Subcutaneous abdominal adipose tissue (tissue), 5 donors: Measurements from ENCODE around the gene GALNT1.

Experiments used
- H3K27ac ChIP-seq: one replicate; pipeline ENCODE4 v1.7.0; 2013; ENCODE audit warnings: low read depth, mild to moderate bottlenecking, inconsistent platforms, low read length, moderate library complexity
- H3K27me3 ChIP-seq, 5 donors: one replicate each; pipeline ENCODE4 v1.7.0; 2013; ENCODE audit warnings: low read length in 5 of 5, inconsistent platforms in 1 of 5; ENCODE audit not compliant: control insufficient read depth in 5 of 5, insufficient read depth in 4 of 5
- H3K36me3 ChIP-seq, 5 donors: one replicate each; pipeline ENCODE4 v1.7.0; 2013; ENCODE audit warnings: low read length in 5 of 5; ENCODE audit not compliant: control insufficient read depth in 5 of 5, insufficient read depth in 5 of 5
- H3K4me1 ChIP-seq, 5 donors: one replicate each; pipeline ENCODE4 v1.7.0; 2013; ENCODE audit warnings: low read length in 5 of 5, mild to moderate bottlenecking in 3 of 5, moderate library complexity in 1 of 5; ENCODE audit not compliant: control insufficient read depth in 5 of 5, insufficient read depth in 5 of 5
- H3K4me3 ChIP-seq, 5 donors: one replicate each; pipeline ENCODE4 v1.7.0; 2013; ENCODE audit warnings: low read length in 5 of 5, low read depth in 1 of 5
- H3K9ac ChIP-seq, 5 donors: one replicate each; pipeline ENCODE4 v1.7.0; 2013; ENCODE audit warnings: low read length in 5 of 5, mild to moderate bottlenecking in 4 of 5, moderate library complexity in 3 of 5
- H3K9me3 ChIP-seq, 5 donors: one replicate each; pipeline ENCODE4 v1.7.0; 2013; ENCODE audit warnings: low read length in 5 of 5; ENCODE audit not compliant: control insufficient read depth in 5 of 5
- donor health status: healthy.
- donor health status: healthy.
- donor health status: healthy.
- donor health status: healthy.
- donor health status: healthy.

Gene GALNT1

DNA sequence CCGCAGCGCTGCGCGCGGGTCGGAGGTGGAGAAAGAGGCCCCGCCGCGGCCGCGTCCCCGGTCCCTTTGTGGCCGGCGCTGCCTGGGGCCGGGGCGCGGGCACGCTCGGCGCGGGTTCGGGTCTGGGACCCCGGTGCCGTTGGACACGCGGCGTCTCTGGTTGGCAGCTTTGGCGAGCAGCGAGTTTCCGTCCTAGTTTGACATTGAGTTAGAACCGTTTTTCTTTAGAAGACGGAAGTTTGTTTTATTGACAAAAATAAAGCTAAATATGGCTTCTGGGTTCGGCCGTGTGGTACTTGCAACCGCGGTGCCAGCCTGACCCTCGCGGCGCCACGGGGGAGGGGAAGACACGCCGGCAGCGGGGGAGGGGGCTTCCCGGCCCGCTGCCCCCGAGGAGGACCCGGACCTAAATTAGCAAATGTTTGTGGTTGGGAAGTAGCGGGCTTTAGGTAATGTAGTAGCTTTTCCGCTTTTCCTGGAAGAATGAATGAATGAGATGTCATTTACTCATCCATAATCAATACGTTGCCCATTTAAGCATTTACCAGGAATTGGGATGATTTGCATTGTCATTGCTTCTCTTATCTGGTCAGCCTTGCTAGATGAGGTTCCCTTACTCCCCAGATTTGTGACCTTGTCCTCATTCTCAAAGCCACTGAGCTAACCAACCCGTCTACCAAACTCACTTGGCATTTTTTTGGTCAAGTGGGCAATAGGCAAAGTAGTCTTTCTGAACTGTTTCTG lies 530 bp downstream of the GALNT1 start:
- Histone ChIP-seq H3K36me3 (no peaks in the 10 kb centered on the region), H3K9ac (peak overlapping the region; percentile 42 to 91 (median 86)), H3K27ac (peak overlapping the region; percentile 49), H3K4me3 (peak overlapping the region; percentile 79 to 82 (median 80)), H3K27me3 (no peaks in the 10 kb centered on the region), H3K4me1 (peaks cover 0 to 30% (median 26%) of the 10 kb centered on the region in 5 donors), H3K9me3 (no peaks in the 10 kb centered on the region)

GRCh38 chr18:35582899-35583558 lies 1.5 kb downstream of the GALNT1 start:
- H3K27me3 ChIP-seq, result no peaks in the 10 kb centered on the region
- peaks cover 0 to 28% (median 26%) of the 10 kb centered on the region in 5 donors for H3K4me1 ChIP-seq
- peaks cover 0 to 5% (median 3%) of the 10 kb centered on the region in 5 donors for H3K9me3 ChIP-seq
- H3K36me3 ChIP-seq, result peaks cover 0 to 5% (median 0%) of the 10 kb centered on the region in 5 donors
- no peak overlapping the region for H3K27ac ChIP-seq
- peak overlapping the region in 3 of 5 donors; percentile 8 to 87 (median 86) for H3K9ac ChIP-seq
- peak overlapping the region; percentile 79 to 82 (median 80) for H3K4me3 ChIP-seq

- Histone ChIP-seq H3K9ac (no peak overlapping the region), H3K4me3 (no peak overlapping the region), H3K27ac (no peak overlapping the region), H3K4me1 (peaks cover 0 to 28% (median 20%) of the 10 kb centered on the region in 5 donors), H3K36me3 (peaks cover 0 to 5% (median 0%) of the 10 kb centered on the region in 5 donors), H3K27me3 (no peaks in the 10 kb centered on the region), H3K9me3 (peaks cover 0 to 11% (median 10%) of the 10 kb centered on the region in 5 donors)
Observed at GRCh38 chr18:35584735-35585134, 3.2 kb downstream of the GALNT1 start.

DNA sequence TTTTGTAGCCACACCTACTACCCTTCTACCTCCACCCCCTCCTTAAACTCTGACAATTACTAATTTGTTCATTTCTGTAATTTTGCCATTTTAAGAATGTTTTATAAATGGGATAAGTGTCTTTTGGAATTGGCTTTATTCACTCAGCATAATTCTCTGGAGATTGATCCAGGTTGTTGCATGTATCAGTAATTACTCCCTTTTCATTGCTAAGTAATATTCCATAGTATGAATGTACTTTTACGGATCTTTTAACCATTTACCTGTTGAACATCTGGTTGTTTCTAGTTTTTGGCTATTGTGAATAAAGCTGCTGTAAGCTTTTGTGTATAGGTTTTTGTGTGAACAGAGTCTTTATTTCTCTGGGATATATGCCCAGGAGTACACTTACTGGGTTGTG lies 4.1 kb downstream of the GALNT1 start:
- Histone ChIP-seq H3K27me3 (no peaks in the 10 kb centered on the region), H3K9me3 (peaks cover 0 to 11% (median 10%) of the 10 kb centered on the region in 5 donors), H3K4me1 (peaks cover 0 to 25% (median 16%) of the 10 kb centered on the region in 5 donors), H3K27ac (no peak overlapping the region), H3K4me3 (no peak overlapping the region), H3K9ac (no peak overlapping the region), H3K36me3 (peaks cover 0 to 5% (median 0%) of the 10 kb centered on the region in 5 donors)

GRCh38 chr18:35588122-35588521 lies 6.6 kb downstream of the GALNT1 start:
- Histone ChIP-seq H3K27ac (no peak overlapping the region), H3K9me3 (peaks cover 0 to 11% (median 10%) of the 10 kb centered on the region in 5 donors), H3K4me1 (peaks cover 2 to 30% (median 21%) of the 10 kb centered on the region in 5 donors), H3K36me3 (peaks cover 0 to 5% (median 0%) of the 10 kb centered on the region in 5 donors), H3K27me3 (no peaks in the 10 kb centered on the region), H3K9ac (no peak overlapping the region), H3K4me3 (no peak overlapping the region)

DNA sequence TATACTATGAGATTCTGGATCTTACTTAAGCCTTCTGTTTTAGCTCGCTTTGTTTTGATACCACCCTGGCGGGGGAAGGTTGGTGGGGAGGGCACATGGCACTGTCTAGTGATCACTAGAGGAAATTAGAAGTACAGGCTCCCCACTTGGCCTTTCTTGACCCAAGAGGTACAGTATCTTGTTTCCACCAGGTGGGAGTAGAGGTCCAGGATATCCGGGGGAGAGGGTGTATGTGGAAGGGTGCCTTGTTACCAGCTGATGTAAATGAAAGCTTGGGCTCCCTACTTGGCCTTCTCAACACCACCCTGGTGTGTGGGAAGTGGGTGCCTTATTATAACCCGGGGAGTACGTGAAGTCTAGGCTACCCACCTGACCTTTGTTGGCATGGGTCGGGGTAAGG lies 7.5 kb downstream of the GALNT1 start:
- Histone ChIP-seq H3K27ac (no peak overlapping the region), H3K9me3 (peaks cover 0 to 11% (median 10%) of the 10 kb centered on the region in 5 donors), H3K27me3 (no peaks in the 10 kb centered on the region), H3K4me3 (no peak overlapping the region), H3K36me3 (peaks cover 0 to 5% (median 0%) of the 10 kb centered on the region in 5 donors), H3K9ac (no peak overlapping the region), H3K4me1 (peaks cover 2 to 28% (median 18%) of the 10 kb centered on the region in 5 donors)

DNA sequence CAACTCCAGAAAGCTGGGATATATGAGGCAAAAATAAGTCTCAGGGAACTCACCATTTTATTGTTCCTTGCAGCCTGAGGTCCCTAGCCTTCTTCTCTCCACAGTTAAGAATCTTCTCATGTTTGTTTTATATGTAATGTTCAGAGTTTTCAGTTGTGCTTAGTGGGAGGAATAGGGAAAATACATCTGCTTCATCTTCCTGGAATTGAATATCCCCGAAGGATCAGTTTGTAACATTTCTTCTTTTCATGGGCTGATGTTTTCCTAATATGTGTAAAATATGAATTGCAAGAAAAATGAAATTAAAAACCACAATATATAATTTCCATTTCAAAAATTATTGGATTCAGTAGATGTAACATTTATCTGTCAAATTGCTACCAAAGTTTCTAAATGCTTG lies 8.0 kb downstream of the GALNT1 start:
- no peaks in the 10 kb centered on the region for H3K27me3 ChIP-seq
- peaks cover 0 to 5% (median 0%) of the 10 kb centered on the region in 5 donors for H3K36me3 ChIP-seq
- H3K9ac ChIP-seq, result no peak overlapping the region
- no peak overlapping the region for H3K27ac ChIP-seq
- H3K4me3 ChIP-seq, result no peak overlapping the region
- peaks cover 2 to 32% (median 18%) of the 10 kb centered on the region in 5 donors for H3K4me1 ChIP-seq
- H3K9me3 ChIP-seq, result peaks cover 0 to 11% (median 10%) of the 10 kb centered on the region in 5 donors

GRCh38 chr18:35590935-35591334 lies 9.4 kb downstream of the GALNT1 start:
- H3K9me3 ChIP-seq, result peaks cover 0 to 11% (median 10%) of the 10 kb centered on the region in 5 donors
- H3K36me3 ChIP-seq, result peaks cover 0 to 5% (median 0%) of the 10 kb centered on the region in 5 donors
- H3K27me3 ChIP-seq, result no peaks in the 10 kb centered on the region
- peaks cover 2 to 38% (median 18%) of the 10 kb centered on the region in 5 donors for H3K4me1 ChIP-seq
- no peak overlapping the region for H3K9ac ChIP-seq
- H3K4me3 ChIP-seq, result no peak overlapping the region
- H3K27ac ChIP-seq, result no peak overlapping the region

DNA sequence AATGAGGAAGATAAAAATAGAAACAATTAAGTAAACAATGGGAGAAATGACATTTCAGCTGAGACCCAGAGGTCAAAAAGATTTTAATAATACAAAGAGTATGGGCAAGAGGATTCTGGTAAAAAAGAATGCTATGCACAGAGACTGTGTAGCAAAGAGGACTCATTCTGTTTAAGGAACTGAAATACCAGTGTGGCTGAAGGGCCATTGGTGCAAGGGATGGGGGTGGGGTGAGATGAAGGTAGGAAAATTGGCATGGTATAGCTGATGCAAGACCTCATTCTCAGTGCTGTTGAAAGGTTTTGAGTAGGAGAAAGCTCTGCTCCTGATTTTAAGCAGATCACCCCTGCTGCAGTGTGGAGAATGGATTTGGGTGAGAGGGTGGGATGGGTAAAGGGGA lies 10.8 kb downstream of the GALNT1 start:
- H3K9ac ChIP-seq, result no peak overlapping the region
- H3K27me3 ChIP-seq, result no peaks in the 10 kb centered on the region
- no peak overlapping the region for H3K4me3 ChIP-seq
- H3K9me3 ChIP-seq, result peaks cover 0 to 11% (median 8%) of the 10 kb centered on the region in 5 donors
- H3K27ac ChIP-seq, result no peak overlapping the region
- peaks cover 2 to 38% (median 18%) of the 10 kb centered on the region in 5 donors for H3K4me1 ChIP-seq
- H3K36me3 ChIP-seq, result peaks cover 0 to 3% (median 0%) of the 10 kb centered on the region in 5 donors

DNA sequence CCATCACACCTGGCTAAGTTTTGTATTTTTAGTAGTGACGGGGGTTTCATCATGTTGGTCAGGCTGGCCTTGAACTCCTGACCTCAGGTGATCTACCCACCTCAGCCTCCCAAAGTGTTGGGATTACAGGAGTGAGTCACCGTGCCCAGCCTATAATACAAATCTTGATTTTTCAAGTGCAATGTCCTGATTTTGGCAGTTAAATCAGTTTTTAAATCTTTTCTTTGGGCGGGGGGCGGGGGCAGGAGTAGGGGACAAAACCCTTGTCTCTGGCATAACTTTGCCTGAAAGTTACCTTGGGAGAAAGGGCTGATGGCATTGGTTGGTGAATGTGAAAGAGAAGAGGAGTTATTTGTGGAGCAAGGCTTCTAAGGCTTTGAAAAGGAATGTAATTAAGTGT lies 12.3 kb downstream of the GALNT1 start:
- Histone ChIP-seq H3K9ac (no peak overlapping the region), H3K9me3 (peaks cover 0 to 4% (median 0%) of the 10 kb centered on the region in 5 donors), H3K27ac (no peak overlapping the region), H3K4me3 (no peak overlapping the region), H3K27me3 (no peaks in the 10 kb centered on the region), H3K4me1 (peaks cover 2 to 38% (median 18%) of the 10 kb centered on the region in 5 donors), H3K36me3 (peaks cover 0 to 3% (median 0%) of the 10 kb centered on the region in 5 donors)
